Upper lobe of left lung (tissue), 4 donors: Measurements from ENCODE around the gene WNT1.

ENCODE experiments used
- CTCF ChIP-seq, 6 experiments: fragments of 450-650 bp in 4 of 6; fragments of 200-600 bp in 2 of 6; sonication (generic) in 2 of 6; IDR thresholded peaks; one replicate each; pipeline ENCODE4 v1.5.1; 2016 to 2019; ENCODE audit warnings: antibody characterized with exemption in 6 of 6
- EP300 ChIP-seq, 4 donors: sonication (generic); formaldehyde crosslinking; IDR thresholded peaks; one replicate each; pipeline ENCODE4 v1.5.1; 2017; ENCODE audit warnings: antibody characterized with exemption in 4 of 4, control low read depth in 2 of 4
- POLR2A ChIP-seq, 4 donors: fragments of 450-650 bp; IDR thresholded peaks; one replicate each; pipeline ENCODE4 v1.5.1; 2016 to 2017; ENCODE audit warnings: antibody characterized with exemption in 4 of 4, mild to moderate bottlenecking in 2 of 4

- no peak for TF ChIP-seq POLR2A (IDR thresholded peaks at IDR 0.05)
- TF ChIP-seq CTCF (IDR thresholded peaks at IDR 0.05) = no peak
- TF ChIP-seq EP300 (IDR thresholded peaks at IDR 0.05) = no peak
These were observed 12.8 kb upstream of the WNT1 start for GRCh38 chr12:48965298-48965838.
